Lower leg skin (tissue), 4 donors: Measurements from ENCODE around the gene RARB. TPM values are rescaled to one million over a fixed set of nuclear protein-coding genes. Genes with fewer than 3 reads are reported as not detected.

Experiments used
- DNase-seq, 2 donors: peaks; one replicate each; pipeline ENCODE4 v3.0.0-alpha.2; 2019; ENCODE audit warnings: low spot score in 2 of 2
- H3K4me3 ChIP-seq: fragments of 200-600 bp; sonication (generic); 2 replicates; pipeline ENCODE4 v1.5.1; 2017; ENCODE audit warnings: mild to moderate bottlenecking, low read depth; ENCODE audit not compliant: poor library complexity, severe bottlenecking
- CTCF ChIP-seq, 3 donors: fragments of 450-650 bp; IDR thresholded peaks; one replicate each; pipeline ENCODE4 v1.5.1; 2016; ENCODE audit warnings: antibody characterized with exemption in 3 of 3, mild to moderate bottlenecking in 3 of 3, moderate library complexity in 2 of 3
- POLR2A ChIP-seq, 2 donors: fragments of 450-650 bp; IDR thresholded peaks; one replicate each; pipeline ENCODE4 v1.6.1; 2016 to 2017; ENCODE audit warnings: antibody characterized with exemption in 2 of 2, mild to moderate bottlenecking in 1 of 2, moderate library complexity in 1 of 2
- WGBS, 2 donors: methylation state at CpG; one replicate each; pipeline ENCODE4 v1.1.5; 2018; 5-methylcytosine and 5-hydroxymethylcytosine counted together
- intact Hi-C: fragments of 100-400 bp; cut with DNase I; formaldehyde crosslinking; loops from one replicate; pipeline ENCODE4 v1.15.0; 2023; ENCODE audit warnings: low total_unique reads
- total RNA-seq, 4 donors: library from RNA; depleted of rRNA; stranded (reverse); fragments of >200 nt; gene quantifications; one replicate each; pipeline ENCODE4 v1.1.0, GENCODE V29; 2016

Gene RARB
- total RNA-seq, 4 donors from 2014 or later, result 0.34 to 6.5 (median 4.4) TPM; not detected in 1

GRCh38 chr3:25633919-25634318 lies 205.9 kb downstream of the RARB start:
- no peak for TF ChIP-seq POLR2A (IDR thresholded peaks at IDR 0.05)
- TF ChIP-seq CTCF (IDR thresholded peaks at IDR 0.05), result no peak
- intact Hi-C loops, result no loop called here
- H3K4me3 ChIP-seq, result no peak overlapping the region
- 94 to 95% methylated on average over 3 of the region's 3 CpGs for WGBS, 2 donors
- no peak for DNase-seq

- DNase-seq, result no peak
- no peak overlapping the region for H3K4me3 ChIP-seq
- intact Hi-C loops, result no loop called here
- TF ChIP-seq POLR2A (IDR thresholded peaks at IDR 0.05), result no peak
- TF ChIP-seq CTCF (IDR thresholded peaks at IDR 0.05), result no peak
- 83 to 91% methylated on average over 3 of the region's 3 CpGs for WGBS, 2 donors
These were observed 207.0 kb downstream of the RARB start for GRCh38 chr3:25635038-25635437.

Other genes starting within 250 kb of the RARB start
- 10 to 100 TPM; 62.9 to 77.4 (median 65.4) TPM for gene TOP2B, start 236.6 kb downstream of the RARB start, total RNA-seq